GM20000 (cell line): ENCODE measurements around the gene PTCRA.
"Not testable (repeated sequence)": the region's sequence is repeated elsewhere in the genome, so short reads cannot be mapped to it uniquely, and the experiment has no call there.

Source experiments
- DNase-seq: peaks from one replicate; pipeline ENCODE4 v3.0.0; 2012; ENCODE audit warnings: low spot score
- TF ChIP-seq, protein P1 (sequence below): IDR thresholded peaks from 2 replicates; pipeline ENCODE4 v1.5.1; 2012; ENCODE audit warnings: mild to moderate bottlenecking, control low read depth; ENCODE audit errors: extremely low read depth, missing control alignments

Gene PTCRA

DNA sequence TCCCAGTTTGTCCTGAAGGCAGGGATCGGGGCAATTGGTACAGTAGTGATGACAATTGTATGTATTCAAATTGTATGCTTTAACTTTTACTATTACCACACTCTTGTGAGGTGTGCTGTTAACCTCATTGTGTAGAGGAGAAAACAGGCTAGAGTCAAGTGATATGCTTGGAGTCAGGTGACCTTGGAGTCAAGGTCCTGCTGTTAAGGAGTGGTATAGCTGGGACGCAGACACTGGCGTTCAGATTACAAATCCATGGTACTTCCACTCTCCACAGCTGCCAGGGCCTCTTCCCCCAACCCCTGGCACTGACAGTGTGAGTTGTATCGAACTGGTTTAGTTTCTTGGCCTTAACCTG is 23.9 kb downstream of the PTCRA start:
- DNase-seq = no peak
- TF ChIP-seq, protein P1, sequence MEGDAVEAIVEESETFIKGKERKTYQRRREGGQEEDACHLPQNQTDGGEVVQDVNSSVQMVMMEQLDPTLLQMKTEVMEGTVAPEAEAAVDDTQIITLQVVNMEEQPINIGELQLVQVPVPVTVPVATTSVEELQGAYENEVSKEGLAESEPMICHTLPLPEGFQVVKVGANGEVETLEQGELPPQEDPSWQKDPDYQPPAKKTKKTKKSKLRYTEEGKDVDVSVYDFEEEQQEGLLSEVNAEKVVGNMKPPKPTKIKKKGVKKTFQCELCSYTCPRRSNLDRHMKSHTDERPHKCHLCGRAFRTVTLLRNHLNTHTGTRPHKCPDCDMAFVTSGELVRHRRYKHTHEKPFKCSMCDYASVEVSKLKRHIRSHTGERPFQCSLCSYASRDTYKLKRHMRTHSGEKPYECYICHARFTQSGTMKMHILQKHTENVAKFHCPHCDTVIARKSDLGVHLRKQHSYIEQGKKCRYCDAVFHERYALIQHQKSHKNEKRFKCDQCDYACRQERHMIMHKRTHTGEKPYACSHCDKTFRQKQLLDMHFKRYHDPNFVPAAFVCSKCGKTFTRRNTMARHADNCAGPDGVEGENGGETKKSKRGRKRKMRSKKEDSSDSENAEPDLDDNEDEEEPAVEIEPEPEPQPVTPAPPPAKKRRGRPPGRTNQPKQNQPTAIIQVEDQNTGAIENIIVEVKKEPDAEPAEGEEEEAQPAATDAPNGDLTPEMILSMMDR = no peak

DNA sequence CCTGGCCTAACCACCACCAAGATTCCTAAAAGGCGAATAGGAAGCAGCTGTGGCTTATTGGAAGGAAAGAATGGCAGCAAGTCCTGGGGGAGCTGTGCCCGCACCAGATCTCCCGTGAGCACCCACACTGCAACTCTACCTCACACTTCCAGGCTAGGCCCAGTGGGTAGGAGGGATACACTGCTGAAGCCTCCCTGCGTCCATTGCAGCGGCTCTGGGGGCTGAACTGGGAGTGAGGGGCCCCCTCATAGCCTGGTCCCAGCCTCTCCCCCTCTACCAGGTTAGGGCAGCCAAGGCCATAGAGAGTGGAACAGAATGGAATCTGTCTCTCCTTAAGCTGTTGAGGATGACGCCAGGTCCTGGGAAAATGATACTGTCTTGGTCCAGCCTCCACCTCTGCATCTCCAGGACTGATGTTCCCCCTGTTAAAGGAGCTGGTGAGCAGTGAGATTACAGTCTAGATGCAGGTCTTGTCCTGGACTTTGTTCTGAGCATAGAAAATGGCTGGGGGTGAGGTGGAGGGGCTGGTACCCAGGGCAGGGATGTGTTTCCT is 24.7 kb downstream of the PTCRA start:
- TF ChIP-seq, protein P1 = no peak
- no peak for DNase-seq

DNA sequence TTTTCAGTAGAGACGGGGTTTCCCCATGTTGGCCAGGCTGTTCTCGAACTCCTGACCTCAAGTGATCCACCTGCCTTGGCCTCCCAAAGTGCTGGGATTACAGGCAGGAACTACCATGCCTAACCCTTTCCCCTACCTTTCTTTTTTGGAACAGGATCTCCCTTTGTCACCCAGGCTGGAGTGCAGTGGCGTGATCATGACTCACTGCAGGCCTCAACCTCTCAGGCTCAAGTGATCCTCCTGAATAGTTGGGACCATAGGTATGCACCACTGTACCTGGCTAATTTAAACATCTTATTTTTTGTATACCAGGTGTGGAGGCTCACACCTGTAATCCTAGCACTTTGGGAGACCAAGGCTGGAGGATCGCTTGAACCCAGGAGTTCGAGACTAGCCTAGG is 25.5 kb downstream of the PTCRA start:
- DNase-seq = not testable (repeated sequence)

DNA sequence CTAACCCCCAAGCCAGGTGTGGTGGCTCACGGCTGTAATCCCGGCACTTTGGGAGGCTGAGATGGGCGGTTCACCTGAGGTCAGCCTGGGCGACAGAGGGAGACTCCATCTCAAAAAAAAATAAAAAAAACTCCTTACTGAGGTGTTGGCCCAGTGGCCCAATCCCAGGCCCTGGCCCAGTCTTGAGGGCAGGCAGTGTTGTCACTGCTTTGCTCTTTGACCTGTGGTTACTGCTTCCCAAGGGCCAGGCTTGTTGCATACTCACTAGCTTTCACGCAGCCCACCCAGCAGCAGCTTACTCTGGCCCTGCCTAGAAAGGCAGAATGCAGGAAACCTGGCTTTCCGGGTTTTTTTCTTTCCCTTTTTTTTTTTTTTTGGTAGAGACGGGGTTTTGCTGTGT is 26.6 kb downstream of the PTCRA start:
- no peak for DNase-seq
- TF ChIP-seq, protein P1 = no peak

DNA sequence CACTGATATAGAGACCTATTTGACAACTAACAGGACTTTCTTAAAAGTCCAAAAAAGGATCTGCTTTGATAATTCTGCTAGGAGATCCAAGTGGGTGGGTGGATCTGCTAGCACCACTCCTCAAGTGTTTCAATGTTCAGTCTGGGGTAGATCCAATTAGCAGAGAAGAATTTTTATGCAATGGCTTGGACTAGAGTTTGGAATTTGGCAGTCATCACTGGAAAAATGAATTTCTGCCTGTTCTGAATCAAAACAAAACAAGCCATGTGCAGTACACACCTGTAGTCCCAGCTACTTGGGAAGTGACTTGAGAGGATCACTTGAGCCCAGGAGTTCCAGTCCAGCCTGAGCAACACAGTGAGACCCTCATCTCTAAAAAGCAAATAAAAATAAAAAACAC is 32.1 kb downstream of the PTCRA start:
- TF ChIP-seq, protein P1 = no peak
- no peak for DNase-seq

DNA sequence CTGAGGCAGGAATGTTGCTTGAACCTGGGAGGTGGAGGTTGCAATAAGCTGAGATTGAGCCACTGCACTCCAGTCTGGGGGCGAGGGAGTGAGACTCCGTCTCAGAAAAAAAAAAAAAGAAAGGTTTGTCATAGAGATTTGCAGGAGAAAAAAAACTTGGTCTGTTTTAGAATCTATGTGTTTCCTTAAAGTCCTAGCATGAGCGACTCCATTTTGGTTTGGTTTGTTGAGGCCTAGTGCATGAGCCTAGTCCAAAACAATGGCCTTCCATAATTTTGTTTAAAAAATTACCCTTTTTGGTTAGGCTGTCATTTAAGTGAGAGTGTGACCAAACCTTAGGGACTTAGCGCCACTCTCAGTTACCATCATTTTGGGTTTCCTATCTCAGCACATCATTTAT is 36.5 kb downstream of the PTCRA start:
- no peak for DNase-seq
- TF ChIP-seq, protein P1 = no peak

DNA sequence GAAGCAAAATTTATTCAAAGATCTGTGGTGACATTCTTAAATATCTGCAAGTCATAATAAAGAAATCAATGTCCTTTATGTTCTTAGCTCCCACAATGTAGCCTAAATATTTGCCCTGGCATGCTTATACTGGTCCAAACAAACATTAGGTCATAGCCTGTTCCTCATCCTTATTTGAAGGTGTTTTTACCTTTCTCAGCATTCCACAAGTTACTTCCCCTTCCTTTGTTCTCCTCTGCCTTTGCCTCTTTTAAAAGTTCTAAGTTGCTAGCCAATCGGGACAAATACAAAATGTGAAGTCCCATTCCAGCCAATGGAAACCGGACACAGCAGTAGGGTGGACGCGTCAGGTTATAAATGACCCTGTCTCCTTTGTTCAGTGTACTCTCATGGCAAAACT is 38.6 kb downstream of the PTCRA start:
- not testable (repeated sequence) for DNase-seq

DNA sequence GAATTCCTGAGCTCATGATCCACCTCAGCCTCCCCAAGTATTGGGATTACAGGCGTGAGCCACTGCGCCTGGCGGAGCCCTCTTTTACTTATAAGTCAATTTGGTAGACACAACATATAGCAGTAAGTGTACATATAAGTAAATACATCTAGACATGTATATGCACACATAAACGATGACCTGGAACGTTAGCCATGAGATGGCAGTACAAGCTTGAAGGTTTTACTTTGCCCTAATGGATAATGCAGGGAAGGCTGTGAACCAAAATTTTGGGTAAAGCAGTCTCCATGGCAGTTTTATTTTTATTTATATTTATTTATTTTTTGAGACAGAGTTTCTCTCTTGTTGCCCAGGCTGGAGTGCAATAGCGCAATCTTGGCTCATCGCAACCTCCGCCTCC is 42.3 kb downstream of the PTCRA start:
- TF ChIP-seq, protein P1 = no peak
- DNase-seq = no peak

DNA sequence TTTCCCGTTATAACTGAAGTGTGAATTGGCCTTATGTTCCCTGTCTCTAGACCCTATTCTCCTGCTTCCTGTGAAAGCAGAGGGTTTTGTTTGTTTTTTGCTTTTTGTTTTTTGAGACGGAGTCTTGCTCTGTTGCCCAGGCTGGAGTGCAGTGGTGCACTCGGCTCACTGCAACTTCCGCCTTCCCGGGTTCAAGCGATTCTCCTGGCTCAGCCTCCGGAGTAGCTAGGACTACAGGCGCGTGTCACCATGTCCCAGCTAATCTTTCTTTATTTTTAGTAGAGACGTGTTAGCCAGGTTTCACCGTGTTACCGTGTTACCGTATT is 44.0 kb downstream of the PTCRA start:
- TF ChIP-seq, protein P1 = no peak
- no peak for DNase-seq
